HEK293T (cell line): ENCODE data around the gene OIT3.

Source experiments
- CTCF ChIA-PET: fragments of 350-600 bp; formaldehyde crosslinking; extraction: SDS; loops from one replicate; lab custom pipeline; 2021; ENCODE audit warnings: antibody characterized with exemption, inconsistent platforms; lab: Yijun Ruan, JAX
- POLR2A ChIA-PET: fragments of 350-600 bp; formaldehyde crosslinking; extraction: SDS; loops from one replicate; lab custom pipeline; 2020; ENCODE audit warnings: antibody characterized with exemption, inconsistent platforms; lab: Yijun Ruan, JAX
- DNase-seq: peaks from one replicate; pipeline ENCODE4 v3.0.0; 2012; ENCODE audit warnings: mixed read lengths; ENCODE audit errors: extremely low spot score
- ARNT ChIP-seq: fragments of 450-650 bp; IDR thresholded peaks from 2 replicates; pipeline ENCODE4 v1.6.1; 2017; ENCODE audit warnings: mild to moderate bottlenecking
- BHLHE40 ChIP-seq: fragments of 450-650 bp; IDR thresholded peaks from 2 replicates; pipeline ENCODE4 v1.6.1; 2016; ENCODE audit warnings: mild to moderate bottlenecking, moderate library complexity, borderline replicate concordance
- CTBP1 ChIP-seq: fragments of 450-650 bp; IDR thresholded peaks from 2 replicates; pipeline ENCODE4 v1.6.1; 2016; ENCODE audit warnings: borderline replicate concordance
- ELF4 ChIP-seq: fragments of 450-650 bp; IDR thresholded peaks from 2 replicates; pipeline ENCODE4 v1.6.1; 2017; ENCODE audit warnings: antibody characterized with exemption
- FOXA1 ChIP-seq: fragments of 450-650 bp; IDR thresholded peaks from 2 replicates; pipeline ENCODE4 v1.6.1; 2016; ENCODE audit warnings: mild to moderate bottlenecking
- FOXK2 ChIP-seq: fragments of 450-650 bp; IDR thresholded peaks from 2 replicates; pipeline ENCODE4 v1.6.1; 2016; ENCODE audit warnings: mild to moderate bottlenecking
- FOXM1 ChIP-seq: fragments of 450-650 bp; IDR thresholded peaks from 2 replicates; pipeline ENCODE4 v1.6.1; 2017; ENCODE audit warnings: mild to moderate bottlenecking, borderline replicate concordance
- HDGF ChIP-seq: fragments of 450-650 bp; IDR thresholded peaks from 2 replicates; pipeline ENCODE4 v1.6.1; 2017; ENCODE audit warnings: antibody characterized with exemption, borderline replicate concordance
- L3MBTL2 ChIP-seq: fragments of 450-650 bp; conservative IDR thresholded peaks from 2 replicates; pipeline ENCODE4 v1.6.1; 2016; ENCODE audit warnings: mild to moderate bottlenecking
- LEF1 ChIP-seq: fragments of 450-650 bp; IDR thresholded peaks from 2 replicates; pipeline ENCODE4 v1.6.1; 2017; ENCODE audit warnings: mild to moderate bottlenecking, borderline replicate concordance
- NFRKB ChIP-seq: fragments of 450-650 bp; IDR thresholded peaks from 2 replicates; pipeline ENCODE4 v1.6.1; 2016; ENCODE audit warnings: mild to moderate bottlenecking, moderate library complexity
- SP1 ChIP-seq: fragments of 450-650 bp; IDR thresholded peaks from 2 replicates; pipeline ENCODE4 v1.6.1; 2017
- SUZ12 ChIP-seq: fragments of 450-650 bp; IDR thresholded peaks from 2 replicates; pipeline ENCODE4 v1.6.1; 2016; ENCODE audit warnings: mild to moderate bottlenecking
- TARDBP ChIP-seq: fragments of 450-650 bp; IDR thresholded peaks from 2 replicates; pipeline ENCODE4 v1.6.1; 2016
- ZNF384 ChIP-seq: fragments of 450-650 bp; IDR thresholded peaks from 2 replicates; pipeline ENCODE4 v1.6.1; 2016
- TF ChIP-seq, protein P1 (sequence below): fragments of 450-650 bp; IDR thresholded peaks from 2 replicates; pipeline ENCODE4 v1.6.1; 2016

Gene OIT3

DNA sequence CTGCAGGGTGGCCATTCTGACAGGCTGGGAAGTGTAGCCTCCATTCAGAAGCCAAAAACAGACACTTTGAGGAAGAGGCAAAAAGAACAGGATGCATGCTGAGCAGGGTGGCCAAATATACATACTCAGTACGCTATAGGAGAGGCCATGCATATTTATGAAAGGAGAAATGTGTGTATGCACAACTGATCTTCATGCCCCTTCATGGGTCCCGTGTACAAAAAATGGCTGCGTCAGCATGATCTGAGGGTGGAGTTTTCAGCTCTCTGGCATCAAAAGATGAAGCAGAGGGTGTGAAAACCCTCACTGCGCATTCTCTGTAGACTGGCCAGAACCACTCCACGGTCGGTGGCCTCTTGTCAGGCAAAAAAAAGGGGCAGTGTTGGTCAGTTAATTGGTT, 35.5 kb upstream of the OIT3 start:
- CTCF ChIA-PET, result no interaction called here
- no peak for DNase-seq
- POLR2A ChIA-PET, result no interaction called here
- no peak for TF ChIP-seq SP1
- TF ChIP-seq FOXA1, result no peak
- TF ChIP-seq LEF1, result no peak
- TF ChIP-seq HDGF, result no peak
- TF ChIP-seq FOXK2, result no peak
- no peak for TF ChIP-seq ZNF384
- no peak for TF ChIP-seq TARDBP
- TF ChIP-seq SUZ12, result no peak
- TF ChIP-seq ELF4, result no peak
- TF ChIP-seq CTBP1, result no peak
- TF ChIP-seq, protein P1, sequence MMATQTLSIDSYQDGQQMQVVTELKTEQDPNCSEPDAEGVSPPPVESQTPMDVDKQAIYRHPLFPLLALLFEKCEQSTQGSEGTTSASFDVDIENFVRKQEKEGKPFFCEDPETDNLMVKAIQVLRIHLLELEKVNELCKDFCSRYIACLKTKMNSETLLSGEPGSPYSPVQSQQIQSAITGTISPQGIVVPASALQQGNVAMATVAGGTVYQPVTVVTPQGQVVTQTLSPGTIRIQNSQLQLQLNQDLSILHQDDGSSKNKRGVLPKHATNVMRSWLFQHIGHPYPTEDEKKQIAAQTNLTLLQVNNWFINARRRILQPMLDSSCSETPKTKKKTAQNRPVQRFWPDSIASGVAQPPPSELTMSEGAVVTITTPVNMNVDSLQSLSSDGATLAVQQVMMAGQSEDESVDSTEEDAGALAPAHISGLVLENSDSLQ, result no peak
- TF ChIP-seq FOXM1, result no peak
- no peak for TF ChIP-seq NFRKB
- TF ChIP-seq BHLHE40, result no peak

DNA sequence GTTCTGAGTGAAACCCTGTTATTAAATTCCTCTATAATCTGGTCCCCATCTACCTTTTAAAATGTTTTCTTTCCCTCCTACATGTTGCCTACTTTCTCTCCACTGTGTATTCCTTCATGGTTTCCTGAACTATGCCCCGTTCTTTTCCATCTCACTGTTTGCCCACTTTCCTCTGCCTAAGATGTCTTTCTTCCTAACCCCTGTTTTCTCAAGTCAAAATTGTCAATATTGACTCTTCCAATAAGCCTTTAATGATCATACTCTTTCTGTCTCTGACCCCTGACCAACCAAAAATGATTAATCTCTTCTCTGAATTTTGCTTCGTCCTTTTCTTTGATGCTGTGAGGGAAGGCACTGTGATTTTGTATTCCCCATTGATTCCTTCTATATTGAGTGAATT, 30.6 kb upstream of the OIT3 start:
- DNase-seq, result no peak
- no peak for TF ChIP-seq LEF1
- CTCF ChIA-PET, result no interaction called here
- POLR2A ChIA-PET, result no interaction called here

DNA sequence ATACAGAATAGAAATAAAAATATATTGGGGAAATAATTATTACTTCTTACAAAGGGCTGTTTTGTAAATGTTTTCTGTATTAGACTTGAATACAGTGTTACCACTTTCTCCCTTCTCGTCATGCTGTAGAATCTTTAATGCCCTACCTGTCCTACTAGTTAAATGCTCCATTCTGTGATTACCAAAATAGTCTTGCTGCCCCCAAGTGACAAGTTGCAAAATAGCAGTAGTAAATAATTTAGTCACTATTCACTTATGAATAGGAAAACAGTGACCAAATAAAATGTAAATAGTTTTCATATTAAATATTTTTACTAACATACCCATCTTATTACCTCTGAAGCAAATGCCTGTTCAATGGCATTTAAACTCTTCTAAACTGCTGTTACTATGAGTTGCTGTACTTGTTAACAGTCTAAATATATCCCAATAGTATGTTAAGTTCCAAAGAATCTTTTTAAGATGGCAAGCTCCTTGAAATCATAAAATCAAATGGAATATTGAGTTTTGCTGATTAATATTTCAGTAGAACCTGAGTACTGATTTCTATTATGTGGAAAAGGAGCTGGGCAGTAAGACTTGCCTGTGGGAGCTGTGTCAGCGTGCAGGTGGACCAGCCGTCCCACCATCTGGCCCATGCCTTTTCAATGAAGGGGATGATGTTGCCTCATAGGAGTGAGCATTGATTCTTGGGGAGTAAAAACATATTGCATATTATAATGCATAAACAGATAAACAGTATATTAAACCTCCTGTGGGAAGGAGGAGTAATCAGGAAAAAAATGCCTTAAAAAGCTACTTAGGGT, 18.1 kb upstream of the OIT3 start:
- ChIA-PET CTCF (interaction anchor here (1.2 kb wide), 1 partner anchor 511 kb away, joined by 3 read pairs; no protein-coding TSS in a partner anchor), POLR2A (no interaction called here)
- TF ChIP-seq, protein P1, result no peak
- peak; percentile 16 for DNase-seq

DNA sequence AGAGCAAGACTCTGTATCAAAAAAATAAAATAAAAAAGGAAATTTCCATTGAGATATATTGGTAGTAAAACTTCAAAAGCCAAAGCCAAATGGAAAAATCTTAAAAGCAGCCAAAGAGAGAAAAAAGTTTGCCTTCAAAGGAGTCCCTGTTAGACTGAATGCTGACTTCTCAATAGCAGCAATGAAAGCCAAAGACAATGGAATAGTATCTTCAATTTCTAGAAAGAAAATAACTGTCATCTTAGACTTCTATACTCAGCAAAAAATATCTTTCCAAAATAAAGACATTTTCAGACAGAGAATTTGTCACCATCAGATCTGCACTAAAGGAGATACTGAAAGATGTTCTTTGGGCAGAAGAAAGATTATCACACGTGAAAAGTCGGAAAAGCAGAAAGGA, 14.3 kb upstream of the OIT3 start:
- DNase-seq, result no peak
- TF ChIP-seq BHLHE40, result no peak
- no peak for TF ChIP-seq CTBP1
- TF ChIP-seq ZNF384, result no peak
- TF ChIP-seq, protein P1, result no peak
- no peak for TF ChIP-seq ELF4
- TF ChIP-seq TARDBP, result no peak
- no peak for TF ChIP-seq FOXK2
- TF ChIP-seq LEF1, result no peak
- TF ChIP-seq SP1, result no peak
- no peak for TF ChIP-seq ARNT
- TF ChIP-seq HDGF, result no peak
- no peak for TF ChIP-seq L3MBTL2
- no peak for TF ChIP-seq NFRKB
- ChIA-PET POLR2A (no interaction called here), CTCF (no interaction called here)

DNA sequence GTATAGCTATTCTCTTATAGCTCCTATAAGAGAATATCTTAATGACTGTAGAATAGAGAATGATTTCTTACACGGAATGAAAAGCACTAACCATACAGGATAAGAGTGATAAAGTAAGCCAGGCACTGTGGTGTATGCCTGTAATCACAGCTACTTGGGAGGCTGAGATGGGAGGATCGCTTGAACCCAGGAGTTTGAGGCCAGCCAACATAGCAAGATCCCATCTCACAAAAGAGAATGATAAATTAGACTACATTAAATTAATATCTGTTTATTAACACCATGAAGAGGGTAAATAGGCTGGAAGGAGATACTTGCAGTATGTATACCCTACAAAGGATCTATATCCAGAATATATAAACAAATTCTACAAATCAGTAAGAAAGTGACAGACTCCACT, 12.2 kb upstream of the OIT3 start:
- POLR2A ChIA-PET, result no interaction called here
- DNase-seq, result no peak
- no peak for TF ChIP-seq ELF4
- TF ChIP-seq FOXM1, result no peak
- no peak for TF ChIP-seq NFRKB
- no peak for TF ChIP-seq FOXA1
- TF ChIP-seq LEF1, result no peak
- no peak for TF ChIP-seq L3MBTL2
- no peak for TF ChIP-seq SUZ12
- TF ChIP-seq, protein P1, result no peak
- no peak for TF ChIP-seq BHLHE40
- no peak for TF ChIP-seq ZNF384
- TF ChIP-seq CTBP1, result no peak
- no peak for TF ChIP-seq TARDBP
- TF ChIP-seq SP1, result no peak
- TF ChIP-seq ARNT, result no peak
- no peak for TF ChIP-seq HDGF
- TF ChIP-seq FOXK2, result no peak
- CTCF ChIA-PET, result no interaction called here

DNA sequence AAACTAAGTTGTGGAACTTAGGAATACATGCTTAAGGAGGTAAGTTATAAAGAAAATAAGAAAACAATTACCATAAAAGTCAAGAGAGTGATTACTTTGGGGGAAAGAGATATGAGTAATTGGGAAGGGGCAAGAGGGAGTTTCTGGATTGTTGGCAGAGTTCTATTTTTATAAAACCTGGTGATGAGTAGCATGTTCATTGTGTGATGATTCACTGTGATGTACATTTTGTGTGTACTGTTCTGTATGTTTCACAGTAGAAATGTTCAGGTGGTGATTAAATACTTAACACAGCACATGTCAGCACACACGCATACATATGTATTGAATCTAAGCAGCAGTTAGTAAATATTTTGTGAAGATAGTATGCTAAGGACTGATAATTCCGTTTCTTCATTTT, 9.7 kb upstream of the OIT3 start:
- POLR2A ChIA-PET, result no interaction called here
- DNase-seq, result no peak

More for the DNA sequence above, 9.7 kb upstream of the OIT3 start:
- TF ChIP-seq SUZ12 (no peak), CTBP1 (no peak), FOXK2 (no peak), NFRKB (no peak), FOXM1 (no peak), ARNT (no peak), SP1 (no peak), LEF1 (no peak), BHLHE40 (no peak), ZNF384 (no peak), ELF4 (no peak), TARDBP (no peak), L3MBTL2 (no peak)
- TF ChIP-seq, protein P1, result no peak
- CTCF ChIA-PET, result no interaction called here
